SK-N-SH (cell line): Measurements from ENCODE around the gene AP1M2. TPM values are rescaled to one million over a fixed set of nuclear protein-coding genes. Genes with fewer than 3 reads are reported as not detected.

Experiments
- ELF1 ChIP-seq: IDR thresholded peaks from 2 replicates; pipeline ENCODE4 v1.4.0; 2012
- EP300 ChIP-seq, 2 experiments: IDR thresholded peaks; 2 replicates each; pipeline versions ENCODE4 v1.4.0 to v1.6.1; 2012; ENCODE audit warnings: borderline replicate concordance in 1 of 2, low read depth in 1 of 2, low read length in 1 of 2
- EZH2phosphoT487 ChIP-seq: fragments of 200-600 bp; sonication (generic); IDR thresholded peaks from 2 replicates; pipeline ENCODE4 v1.6.1; 2017; ENCODE audit warnings: low read depth, mixed run types, mild to moderate bottlenecking, antibody characterized with exemption, moderate library complexity, borderline replicate concordance
- FOXM1 ChIP-seq: IDR thresholded peaks from 2 replicates; pipeline ENCODE4 v1.4.0; 2012; ENCODE audit warnings: low read depth, mild to moderate bottlenecking
- GABPA ChIP-seq: IDR thresholded peaks from 2 replicates; pipeline ENCODE4 v1.4.0; 2012; ENCODE audit warnings: low read depth, mild to moderate bottlenecking
- GATA2 ChIP-seq: sonication (generic); formaldehyde crosslinking; IDR thresholded peaks from 2 replicates; pipeline ENCODE4 v1.5.0; 2020; ENCODE audit warnings: mild to moderate bottlenecking, missing genetic modification reagents
- IRF3 ChIP-seq: fragments of 150-350 bp; IDR thresholded peaks from 2 replicates; pipeline ENCODE4 v1.6.1; 2016; ENCODE audit warnings: mild to moderate bottlenecking, low read depth, low read length
- JUND ChIP-seq: IDR thresholded peaks from 2 replicates; pipeline ENCODE4 v1.4.0; 2012
- MXI1 ChIP-seq: IDR thresholded peaks from 2 replicates; pipeline ENCODE4 v1.6.1; 2012; ENCODE audit warnings: mild to moderate bottlenecking, low read depth, low read length, improper control_type of control experiment
- NFIC ChIP-seq: IDR thresholded peaks from 2 replicates; pipeline ENCODE4 v1.4.0; 2012; ENCODE audit warnings: borderline replicate concordance
- NRF1 ChIP-seq: IDR thresholded peaks from 2 replicates; pipeline ENCODE4 v1.6.1; 2012; ENCODE audit warnings: low read depth, mild to moderate bottlenecking, low read length
- POLR2AphosphoS5 ChIP-seq: IDR thresholded peaks from 2 replicates; pipeline ENCODE4 v1.6.1; 2012; ENCODE audit warnings: low read depth, low read length
- RAD21 ChIP-seq: IDR thresholded peaks from 2 replicates; pipeline ENCODE4 v1.6.1; 2012; ENCODE audit warnings: mild to moderate bottlenecking, low read length
- RFX5 ChIP-seq: IDR thresholded peaks from 2 replicates; pipeline ENCODE4 v1.6.1; 2012; ENCODE audit warnings: mild to moderate bottlenecking, improper control_type of control experiment, low read length
- RXRA ChIP-seq: IDR thresholded peaks from 2 replicates; pipeline ENCODE4 v1.4.0; 2012; ENCODE audit warnings: low read depth, mild to moderate bottlenecking, borderline replicate concordance
- SIN3A ChIP-seq: IDR thresholded peaks from 2 replicates; pipeline ENCODE4 v1.6.1; 2012; ENCODE audit warnings: low read depth, mild to moderate bottlenecking, low read length, moderate library complexity, borderline replicate concordance
- SMC3 ChIP-seq: IDR thresholded peaks from 2 replicates; pipeline ENCODE4 v1.6.1; 2012; ENCODE audit warnings: low read depth, low read length, improper control_type of control experiment
- TAF1 ChIP-seq: IDR thresholded peaks from 2 replicates; pipeline ENCODE4 v1.6.1; 2012; ENCODE audit warnings: low read depth, mild to moderate bottlenecking, low read length, moderate library complexity, borderline replicate concordance
- TCF12 ChIP-seq: IDR thresholded peaks from 2 replicates; pipeline ENCODE4 v1.4.0; 2012
- TEAD4 ChIP-seq: IDR thresholded peaks from 2 replicates; pipeline ENCODE4 v1.4.0; 2012; ENCODE audit warnings: mild to moderate bottlenecking, borderline replicate concordance; ENCODE audit not compliant: insufficient read depth
- YY1 ChIP-seq: IDR thresholded peaks from 2 replicates; pipeline ENCODE4 v1.4.0; 2012; ENCODE audit warnings: low read depth, mild to moderate bottlenecking
- polyA plus RNA-seq, 3 experiments: library from polyadenylated mRNA; depleted of rRNA; stranded (reverse); fragments of >200 nt; gene quantifications; 2 replicates each; pipeline ENCODE4 v1.2.3, GENCODE V29; 2012
- TF ChIP-seq, protein P1 (sequence below): IDR thresholded peaks from 2 replicates; pipeline ENCODE4 v1.4.0; 2012; ENCODE audit warnings: low read depth, borderline replicate concordance
- TF ChIP-seq, protein P2 (sequence below): IDR thresholded peaks from 2 replicates; pipeline ENCODE4 v1.4.0; 2012; ENCODE audit warnings: low read depth, borderline replicate concordance
- TF ChIP-seq, protein P3 (sequence below): fragments of 150-350 bp; IDR thresholded peaks from 2 replicates; pipeline ENCODE4 v1.6.1; 2017; ENCODE audit warnings: antibody characterized with exemption, low read length, low read depth, borderline replicate concordance
- TF ChIP-seq, protein P4 (sequence below): IDR thresholded peaks from 2 replicates; pipeline ENCODE4; 2012

Gene AP1M2
- polyA plus RNA-seq, 1 of the 3 experiments (the other 2 are of a cell fraction) = 0.30 TPM

DNA sequence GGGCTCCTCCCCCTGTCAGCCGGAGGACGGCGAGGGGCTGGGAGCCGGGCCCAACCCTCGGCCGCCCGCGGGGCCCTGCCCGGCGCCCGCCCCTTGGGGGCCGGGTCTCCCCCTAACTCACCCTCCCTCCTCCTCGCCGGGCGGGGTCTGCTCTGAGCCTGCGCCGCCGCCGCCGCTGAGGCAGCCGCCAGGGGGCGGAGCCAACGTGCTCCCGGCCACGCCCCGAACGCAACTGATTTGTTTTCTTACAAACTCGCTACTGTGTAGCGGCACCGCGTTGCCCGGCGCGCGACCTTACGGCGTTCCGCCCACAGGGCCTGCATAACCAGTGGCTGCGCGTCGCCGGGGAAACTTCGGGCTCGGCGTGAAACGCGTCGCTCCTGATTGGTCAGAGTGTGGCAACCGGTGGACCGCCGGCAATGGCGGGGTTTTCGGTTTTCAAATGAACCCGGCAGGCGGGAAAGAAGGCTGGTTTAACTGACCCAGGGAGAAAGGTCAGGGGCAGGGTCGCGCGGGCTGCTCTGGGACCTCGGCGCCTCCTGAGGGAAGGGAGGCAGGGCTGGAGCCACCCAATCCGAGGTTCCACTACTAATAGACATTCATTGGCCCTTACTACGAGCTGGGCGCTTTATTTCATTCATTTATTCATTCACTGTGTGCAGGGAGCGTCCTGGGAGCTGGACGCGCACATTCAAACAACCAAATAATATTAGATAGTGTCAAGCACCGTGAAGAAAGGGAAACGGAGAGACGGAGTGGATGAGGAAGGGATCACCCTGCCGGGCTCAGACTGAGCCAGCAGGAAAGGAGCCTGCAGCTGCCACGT lies 18.1 kb downstream of the AP1M2 start, which contains the start of gene CDKN2D (continued):
- TF ChIP-seq EP300 (IDR thresholded peaks at IDR 0.05; ENCODE audit: borderline replicate concordance in 1 of 2, low read depth in 1 of 2, low read length in 1 of 2) = 0 out of 4 replicates have a peak, but pooled peaks of 1 of the 2 experiments have one; percentile 12
- peak; percentile 86; the same call in 1 of the 2 replicates for TF ChIP-seq RXRA
- TF ChIP-seq, protein P1, sequence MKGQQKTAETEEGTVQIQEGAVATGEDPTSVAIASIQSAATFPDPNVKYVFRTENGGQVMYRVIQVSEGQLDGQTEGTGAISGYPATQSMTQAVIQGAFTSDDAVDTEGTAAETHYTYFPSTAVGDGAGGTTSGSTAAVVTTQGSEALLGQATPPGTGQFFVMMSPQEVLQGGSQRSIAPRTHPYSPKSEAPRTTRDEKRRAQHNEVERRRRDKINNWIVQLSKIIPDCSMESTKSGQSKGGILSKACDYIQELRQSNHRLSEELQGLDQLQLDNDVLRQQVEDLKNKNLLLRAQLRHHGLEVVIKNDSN = no peak; the same call in 1 of the 2 replicates
- no peak for TF ChIP-seq TCF12
- peak; percentile 95 for TF ChIP-seq SIN3A
- peak; percentile 99 for TF ChIP-seq RFX5
- TF ChIP-seq, protein P2, sequence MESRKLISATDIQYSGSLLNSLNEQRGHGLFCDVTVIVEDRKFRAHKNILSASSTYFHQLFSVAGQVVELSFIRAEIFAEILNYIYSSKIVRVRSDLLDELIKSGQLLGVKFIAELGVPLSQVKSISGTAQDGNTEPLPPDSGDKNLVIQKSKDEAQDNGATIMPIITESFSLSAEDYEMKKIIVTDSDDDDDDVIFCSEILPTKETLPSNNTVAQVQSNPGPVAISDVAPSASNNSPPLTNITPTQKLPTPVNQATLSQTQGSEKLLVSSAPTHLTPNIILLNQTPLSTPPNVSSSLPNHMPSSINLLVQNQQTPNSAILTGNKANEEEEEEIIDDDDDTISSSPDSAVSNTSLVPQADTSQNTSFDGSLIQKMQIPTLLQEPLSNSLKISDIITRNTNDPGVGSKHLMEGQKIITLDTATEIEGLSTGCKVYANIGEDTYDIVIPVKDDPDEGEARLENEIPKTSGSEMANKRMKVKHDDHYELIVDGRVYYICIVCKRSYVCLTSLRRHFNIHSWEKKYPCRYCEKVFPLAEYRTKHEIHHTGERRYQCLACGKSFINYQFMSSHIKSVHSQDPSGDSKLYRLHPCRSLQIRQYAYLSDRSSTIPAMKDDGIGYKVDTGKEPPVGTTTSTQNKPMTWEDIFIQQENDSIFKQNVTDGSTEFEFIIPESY = no peak
- peak; percentile 99 for TF ChIP-seq FOXM1
- TF ChIP-seq, protein P3, sequence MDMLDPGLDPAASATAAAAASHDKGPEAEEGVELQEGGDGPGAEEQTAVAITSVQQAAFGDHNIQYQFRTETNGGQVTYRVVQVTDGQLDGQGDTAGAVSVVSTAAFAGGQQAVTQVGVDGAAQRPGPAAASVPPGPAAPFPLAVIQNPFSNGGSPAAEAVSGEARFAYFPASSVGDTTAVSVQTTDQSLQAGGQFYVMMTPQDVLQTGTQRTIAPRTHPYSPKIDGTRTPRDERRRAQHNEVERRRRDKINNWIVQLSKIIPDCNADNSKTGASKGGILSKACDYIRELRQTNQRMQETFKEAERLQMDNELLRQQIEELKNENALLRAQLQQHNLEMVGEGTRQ = no peak
- no peak for TF ChIP-seq GATA2
- no peak for TF ChIP-seq SMC3
- TF ChIP-seq TAF1 = no peak; the same call in 1 of the 2 replicates
- TF ChIP-seq TEAD4 = no peak
- no peak for TF ChIP-seq NFIC
- TF ChIP-seq RAD21 = no peak
- no peak for TF ChIP-seq GABPA
- TF ChIP-seq EZH2phosphoT487 = no peak
- no peak; the same call in none of the 2 replicates for TF ChIP-seq IRF3
- TF ChIP-seq MXI1 = peak; percentile 75
- no peak; the same call in 1 of the 2 replicates for TF ChIP-seq POLR2AphosphoS5
- peak; percentile 83 for TF ChIP-seq NRF1
- no peak for TF ChIP-seq ELF1
- TF ChIP-seq, protein P4, sequence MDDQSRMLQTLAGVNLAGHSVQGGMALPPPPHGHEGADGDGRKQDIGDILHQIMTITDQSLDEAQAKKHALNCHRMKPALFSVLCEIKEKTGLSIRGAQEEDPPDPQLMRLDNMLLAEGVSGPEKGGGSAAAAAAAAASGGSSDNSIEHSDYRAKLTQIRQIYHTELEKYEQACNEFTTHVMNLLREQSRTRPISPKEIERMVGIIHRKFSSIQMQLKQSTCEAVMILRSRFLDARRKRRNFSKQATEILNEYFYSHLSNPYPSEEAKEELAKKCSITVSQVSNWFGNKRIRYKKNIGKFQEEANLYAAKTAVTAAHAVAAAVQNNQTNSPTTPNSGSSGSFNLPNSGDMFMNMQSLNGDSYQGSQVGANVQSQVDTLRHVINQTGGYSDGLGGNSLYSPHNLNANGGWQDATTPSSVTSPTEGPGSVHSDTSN = no peak
- peak; percentile 62; the same call in 1 of the 2 replicates for TF ChIP-seq YY1
- no peak for TF ChIP-seq JUND
